Mesothelial cell of epicardium (in vitro differentiated cells): Measurements from ENCODE around the gene RPL35. TPM values are rescaled to one million over a fixed set of nuclear protein-coding genes. Genes with fewer than 3 reads are reported as not detected.
"Not testable (repeated sequence)": the region's sequence is repeated elsewhere in the genome, so short reads cannot be mapped to it uniquely, and the experiment has no call there.

ENCODE experiments used
- DNase-seq, 2 experiments: peaks; one replicate each; pipeline ENCODE4 v3.0.0; 2021; ENCODE audit warnings: low spot score in 2 of 2; ENCODE audit not compliant: unreplicated experiment in 2 of 2
- H3K27ac Mint-ChIP-seq: 2 replicates; pipeline ENCODE4 v1.8.0; 2021; ENCODE audit warnings: mixed read lengths
- H3K27me3 Mint-ChIP-seq: 2 replicates; pipeline ENCODE4 v1.8.0; 2021; ENCODE audit warnings: low read depth, mixed read lengths
- H3K36me3 Mint-ChIP-seq: 2 replicates; pipeline ENCODE4 v1.8.0; 2021; ENCODE audit warnings: mixed read lengths
- H3K4me1 Mint-ChIP-seq: 2 replicates; pipeline ENCODE4 v1.8.0; 2021; ENCODE audit warnings: mixed read lengths
- H3K4me3 Mint-ChIP-seq: 2 replicates; pipeline ENCODE4 v1.8.0; 2021; ENCODE audit warnings: mild to moderate bottlenecking, moderate library complexity, mixed read lengths
- H3K9me3 Mint-ChIP-seq: 2 replicates; pipeline ENCODE4 v1.8.0; 2021; ENCODE audit warnings: mixed read lengths
- total RNA-seq: library from RNA; stranded (reverse); gene quantifications from 3 replicates; pipeline ENCODE4 v1.2.1, GENCODE V29; 2021
- TF ChIP-seq, protein P1 (sequence below): fragments of 200-600 bp; sonication (generic); IDR thresholded peaks from one replicate; pipeline ENCODE4 v1.5.0; 2021; ENCODE audit warnings: antibody characterized with exemption; ENCODE audit not compliant: unreplicated experiment

Gene RPL35
- total RNA-seq, 1 donor from 2014 or later = 1,103 TPM

- DNase-seq = no peak
- Mint-ChIP-seq H3K4me1 (peaks cover 17% of the 10 kb centered on the region), H3K27ac (no peak overlapping the region), H3K36me3 (no peaks in the 10 kb centered on the region), H3K27me3 (no peaks in the 10 kb centered on the region), H3K9me3 (no peaks in the 10 kb centered on the region), H3K4me3 (no peak overlapping the region)
- TF ChIP-seq, protein P1, sequence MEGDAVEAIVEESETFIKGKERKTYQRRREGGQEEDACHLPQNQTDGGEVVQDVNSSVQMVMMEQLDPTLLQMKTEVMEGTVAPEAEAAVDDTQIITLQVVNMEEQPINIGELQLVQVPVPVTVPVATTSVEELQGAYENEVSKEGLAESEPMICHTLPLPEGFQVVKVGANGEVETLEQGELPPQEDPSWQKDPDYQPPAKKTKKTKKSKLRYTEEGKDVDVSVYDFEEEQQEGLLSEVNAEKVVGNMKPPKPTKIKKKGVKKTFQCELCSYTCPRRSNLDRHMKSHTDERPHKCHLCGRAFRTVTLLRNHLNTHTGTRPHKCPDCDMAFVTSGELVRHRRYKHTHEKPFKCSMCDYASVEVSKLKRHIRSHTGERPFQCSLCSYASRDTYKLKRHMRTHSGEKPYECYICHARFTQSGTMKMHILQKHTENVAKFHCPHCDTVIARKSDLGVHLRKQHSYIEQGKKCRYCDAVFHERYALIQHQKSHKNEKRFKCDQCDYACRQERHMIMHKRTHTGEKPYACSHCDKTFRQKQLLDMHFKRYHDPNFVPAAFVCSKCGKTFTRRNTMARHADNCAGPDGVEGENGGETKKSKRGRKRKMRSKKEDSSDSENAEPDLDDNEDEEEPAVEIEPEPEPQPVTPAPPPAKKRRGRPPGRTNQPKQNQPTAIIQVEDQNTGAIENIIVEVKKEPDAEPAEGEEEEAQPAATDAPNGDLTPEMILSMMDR = no peak
Measured at GRCh38 chr9:124849801-124850200, 12.0 kb downstream of the RPL35 start.

DNA sequence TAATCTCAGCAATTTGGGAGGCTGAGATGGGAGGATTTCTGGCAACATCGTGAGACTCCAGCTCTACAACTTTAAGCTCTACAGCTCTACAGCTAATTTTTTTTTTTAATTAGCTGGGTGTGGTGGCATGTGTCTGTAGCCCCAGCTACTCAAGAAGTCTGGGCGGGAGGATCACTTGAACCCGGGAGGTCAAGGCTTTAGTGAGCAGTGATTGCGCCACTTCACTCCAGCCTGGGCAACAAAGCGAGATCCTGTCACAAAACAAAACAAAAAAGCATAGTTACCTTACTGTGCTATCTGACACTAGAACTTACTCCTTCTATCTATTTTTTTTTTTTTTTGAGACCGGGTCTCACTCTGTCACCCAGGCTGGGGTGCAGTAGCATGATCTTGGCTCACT is 14.8 kb downstream of the RPL35 start:
- Mint-ChIP-seq H3K4me3 (no peak overlapping the region), H3K9me3 (no peaks in the 10 kb centered on the region), H3K27me3 (no peaks in the 10 kb centered on the region), H3K4me1 (peaks cover 14% of the 10 kb centered on the region), H3K27ac (no peak overlapping the region), H3K36me3 (no peaks in the 10 kb centered on the region)
- TF ChIP-seq, protein P1 = no peak
- DNase-seq = no peak

GRCh38 chr9:124846467-124846866 is 15.3 kb downstream of the RPL35 start:
- not testable (repeated sequence) for H3K4me3 Mint-ChIP-seq

GRCh38 chr9:124844291-124844690 is 17.5 kb downstream of the RPL35 start:
- Mint-ChIP-seq H3K27ac (no peak overlapping the region), H3K27me3 (no peaks in the 10 kb centered on the region), H3K9me3 (no peaks in the 10 kb centered on the region), H3K4me3 (no peak overlapping the region), H3K4me1 (peaks cover 13% of the 10 kb centered on the region), H3K36me3 (no peaks in the 10 kb centered on the region)
- no peak for DNase-seq
- TF ChIP-seq, protein P1 = no peak

More at GRCh38 chr9:124846467-124846866, 15.3 kb downstream of the RPL35 start:
- not testable (repeated sequence) for DNase-seq, H3K9me3 Mint-ChIP-seq, H3K27me3 Mint-ChIP-seq, H3K27ac Mint-ChIP-seq, H3K36me3 Mint-ChIP-seq
- H3K4me1 Mint-ChIP-seq = peaks cover 13% of the 10 kb centered on the region

DNA sequence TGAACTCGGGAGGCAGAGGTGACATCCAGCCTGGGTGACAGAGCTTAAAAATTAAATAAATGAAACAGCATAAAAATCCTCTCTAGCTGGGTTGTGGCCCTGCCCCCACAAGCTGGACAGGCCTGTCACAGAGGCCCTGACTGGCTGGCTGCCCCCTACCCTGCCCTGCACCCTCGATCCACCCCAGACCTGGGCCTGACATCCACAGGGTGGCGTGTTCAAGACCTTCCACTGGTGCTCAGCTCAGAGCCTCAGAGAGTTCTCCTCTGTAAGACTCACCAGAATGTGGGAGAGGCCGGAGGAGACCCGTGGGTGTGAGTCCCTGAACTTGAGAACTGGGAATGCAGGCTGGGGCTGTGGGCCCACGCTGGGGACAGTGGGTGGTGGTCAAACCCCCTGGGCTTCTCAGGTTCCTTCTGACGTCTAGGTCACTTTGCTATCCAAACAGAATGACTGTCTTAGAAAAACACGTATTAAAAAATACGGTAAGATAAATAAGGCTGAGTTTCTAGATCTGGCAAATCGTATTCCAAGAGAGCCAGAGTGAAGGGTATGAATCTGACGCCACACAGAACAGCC is 18.2 kb downstream of the RPL35 start:
- peak overlapping the region; percentile 67 for H3K27ac Mint-ChIP-seq

DNA sequence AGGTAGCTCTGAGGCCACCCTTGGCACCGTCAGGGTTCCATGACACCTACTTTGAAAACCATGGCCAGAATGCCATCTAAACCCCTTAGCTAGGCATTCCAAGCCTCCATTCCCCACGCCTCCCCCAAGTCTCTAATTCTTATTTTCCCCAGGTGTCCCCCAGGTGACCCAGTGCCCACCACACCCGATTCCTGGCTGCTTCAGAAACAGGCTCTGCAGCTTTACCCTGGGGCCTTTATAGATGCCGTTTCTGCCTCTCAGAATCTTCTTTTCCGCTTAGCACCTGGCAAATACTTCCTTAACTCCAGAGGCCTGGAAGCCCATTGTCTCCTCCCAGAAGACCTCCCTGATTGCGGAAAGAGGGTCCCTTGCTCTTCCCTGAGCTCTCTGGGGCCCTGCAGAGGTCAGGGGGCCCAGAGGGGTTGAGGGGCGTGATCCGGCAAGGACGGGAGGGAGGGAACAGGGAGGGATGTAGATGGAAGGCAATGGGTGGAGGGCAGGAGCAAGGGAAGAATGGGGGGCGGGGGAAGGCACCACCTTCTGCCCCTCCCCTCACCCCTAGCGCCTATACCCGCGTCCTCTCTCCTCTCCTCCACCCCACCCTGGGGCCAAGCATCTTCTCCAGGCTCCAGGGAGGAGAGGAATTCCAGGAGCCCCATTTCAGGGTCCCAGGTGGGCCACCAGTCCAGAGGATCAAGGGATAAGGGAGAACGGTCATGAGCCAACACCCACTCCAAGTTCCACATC is 20.5 kb downstream of the RPL35 start:
- no peaks in the 10 kb centered on the region for H3K36me3 Mint-ChIP-seq
- H3K4me1 Mint-ChIP-seq = peaks cover 18% of the 10 kb centered on the region
- no peak for DNase-seq
- peak overlapping the region; percentile 40 for H3K4me3 Mint-ChIP-seq
- TF ChIP-seq, protein P1 = no peak
- no peaks in the 10 kb centered on the region for H3K27me3 Mint-ChIP-seq
- H3K9me3 Mint-ChIP-seq = no peaks in the 10 kb centered on the region
- H3K27ac Mint-ChIP-seq = peak overlapping the region; percentile 97

More for the DNA sequence above, 18.2 kb downstream of the RPL35 start:
- no peaks in the 10 kb centered on the region for H3K36me3 Mint-ChIP-seq
- H3K4me1 Mint-ChIP-seq = peaks cover 13% of the 10 kb centered on the region
- H3K27me3 Mint-ChIP-seq = no peaks in the 10 kb centered on the region
- no peak for DNase-seq
- no peak overlapping the region for H3K4me3 Mint-ChIP-seq
- H3K9me3 Mint-ChIP-seq = no peaks in the 10 kb centered on the region
- TF ChIP-seq, protein P1 = no peak
